NCI-H460 (cell line): ENCODE results near the gene PYGM. TPM values are rescaled to one million over a fixed set of nuclear protein-coding genes. Genes with fewer than 3 reads are reported as not detected.
"Not testable (repeated sequence)": the region's sequence is repeated elsewhere in the genome, so short reads cannot be mapped to it uniquely, and the experiment has no call there.

Experiments used
- DNase-seq: peaks from one replicate; pipeline ENCODE4 v3.0.0-alpha.2; 2016; ENCODE audit warnings: low read depth; ENCODE audit errors: extremely low read depth
- total RNA-seq: library from RNA; depleted of rRNA; stranded (reverse); fragments of >200 nt; shearing (Covaris generic); gene quantifications from 2 replicates; pipeline ENCODE4 v1.2.3, GENCODE V29; 2014; rRNA removed

PYGM gene
- total RNA-seq, 1 experiment from 2014 or later = 0.54 TPM

- not testable (repeated sequence) for DNase-seq
Measured at GRCh38 chr11:64701956-64702355, 57.8 kb downstream of the PYGM start.

- DNase-seq = no peak
Measured at GRCh38 chr11:64698427-64698826, 61.3 kb downstream of the PYGM start.

DNA sequence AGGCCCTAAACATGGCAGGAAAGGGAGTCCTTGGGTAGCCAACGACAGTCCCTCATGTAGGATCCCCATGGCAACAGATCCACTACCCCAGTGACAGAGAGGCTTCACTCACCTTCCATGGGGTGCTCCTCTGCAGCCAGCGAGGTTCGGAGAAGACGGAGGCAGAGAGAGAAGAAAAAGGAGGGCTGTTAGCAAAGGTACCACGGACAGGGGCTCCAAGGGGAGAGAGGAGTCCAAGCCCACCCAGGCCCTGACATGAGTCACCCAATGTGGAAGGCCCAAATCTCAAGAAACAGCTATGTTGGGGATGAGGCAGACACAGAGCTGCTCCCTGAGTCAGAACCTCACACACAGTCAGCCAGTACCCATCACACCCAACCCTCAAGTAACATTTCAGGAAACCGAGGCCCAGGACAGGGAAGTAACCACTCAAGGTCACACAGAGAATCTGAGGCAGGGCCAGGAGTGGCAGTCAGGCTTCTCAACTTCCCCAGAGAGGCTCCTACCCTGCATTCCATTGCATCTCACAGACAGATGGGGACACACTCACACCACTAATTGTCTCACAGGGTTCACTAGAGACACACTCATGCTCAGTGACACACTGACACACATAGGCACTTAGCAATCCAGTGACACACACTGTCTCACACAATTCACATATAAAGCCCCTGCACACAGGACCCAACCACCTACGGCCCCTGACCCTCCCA, 62.0 kb downstream of the PYGM start:
- DNase-seq = no peak

Other genes with a start within 250 kb of the PYGM start
- 0.02 TPM in 1 of 2 replicates, not detected in the other for gene SLC22A11, start 204.0 kb downstream of the PYGM start, total RNA-seq
- gene SLC22A12, start 168.8 kb downstream of the PYGM start, total RNA-seq = not detected in 2 replicates
- gene NRXN2, start 36.8 kb downstream of the PYGM start, total RNA-seq = 0.05 TPM in 1 of 2 replicates, not detected in the other
- not detected in 2 replicates for gene RASGRP2, start 15.8 kb downstream of the PYGM start, total RNA-seq
- 72.2 and 90.0 TPM in 2 replicates for gene SF1, start 18.6 kb upstream of the PYGM start, total RNA-seq
- gene MAP4K2, start 43.2 kb upstream of the PYGM start, total RNA-seq = 7.3 and 12.1 TPM in 2 replicates
- 11.8 and 14.0 TPM in 2 replicates for gene MEN1, start 50.6 kb upstream of the PYGM start, total RNA-seq
- gene CDC42BPG, start 84.7 kb upstream of the PYGM start, total RNA-seq = 0.02 TPM in 1 of 2 replicates, not detected in the other
- gene EHD1, start 118.6 kb upstream of the PYGM start, total RNA-seq = 20.5 and 29.1 TPM in 2 replicates
- gene ATG2A, start 157.2 kb upstream of the PYGM start, total RNA-seq = 6.5 and 7.1 TPM in 2 replicates
- gene PPP2R5B, start 164.7 kb upstream of the PYGM start, total RNA-seq = 6.8 and 9.7 TPM in 2 replicates
- not detected in 2 replicates for gene GPHA2, start 175.9 kb upstream of the PYGM start, total RNA-seq
- gene MAJIN, start 212.1 kb upstream of the PYGM start, total RNA-seq = 0.63 TPM in 1 of 2 replicates, not detected in the other
- gene BATF2, start 237.0 kb upstream of the PYGM start, total RNA-seq = 1.6 TPM in 2 replicates